ENCODE results near the gene C1orf167. TPM values are rescaled to one million over a fixed set of nuclear protein-coding genes. Genes with fewer than 3 reads are reported as not detected.

Gene C1orf167
- total and polyA plus RNA-seq, 3 donors from 2014 or later = 26.0 to 64.2 (median 34.5) TPM

DNA sequence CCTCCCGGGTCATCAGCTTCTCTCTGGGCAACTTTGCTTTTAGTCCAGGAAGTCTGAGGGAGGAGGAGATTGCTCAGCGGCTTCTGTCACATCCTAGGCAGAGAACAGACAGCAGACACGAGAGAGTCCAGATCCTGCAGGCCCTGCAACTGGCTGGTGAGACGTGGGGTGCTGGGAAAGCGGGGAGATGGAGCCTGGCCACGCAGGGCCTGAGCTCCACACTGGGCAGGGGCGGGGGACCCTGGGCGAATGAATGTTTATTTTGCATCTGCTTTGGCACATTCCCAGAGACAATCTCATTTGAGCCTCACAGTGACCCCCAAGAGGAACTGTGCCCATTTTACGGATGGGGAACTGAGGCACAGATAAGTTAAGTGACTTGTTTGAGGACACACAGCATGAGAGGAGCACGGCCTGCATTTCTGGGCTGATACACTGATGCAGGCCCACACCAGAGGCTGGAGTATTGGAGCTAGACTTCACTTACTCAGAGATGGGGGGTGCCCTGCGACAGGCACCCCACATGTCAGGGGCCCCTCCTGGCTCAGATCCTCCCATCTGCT lies 9.6 kb downstream of the C1orf167 start:
- intact Hi-C loops (cut with DNase I; ENCODE audit: low total_unique reads) = no loop called here
- Histone ChIP-seq H3K4me3 (no peak overlapping the region), H3K9me3 (no peaks in the 10 kb centered on the region), H3K27ac (no peak overlapping the region), H3K36me3 (ENCODE audit: low read depth, missing control alignments) (no peaks in the 10 kb centered on the region), H3K27me3 (no peaks in the 10 kb centered on the region), H3K4me1 (peaks cover 8% of the 10 kb centered on the region)
- DNase-seq = no peak
- TF ChIP-seq POLR2A (IDR thresholded peaks at IDR 0.05) = no peak
- no peak for TF ChIP-seq CTCF (IDR thresholded peaks at IDR 0.05)
- 76 to 83% methylated on average over 9 to 11 of the region's 11 CpGs for WGBS, 2 donors

GRCh38 chr1:11772458-11772857 lies 10.5 kb downstream of the C1orf167 start:
- intact Hi-C loops (cut with DNase I; ENCODE audit: low total_unique reads) = no loop called here
- 62 to 73% methylated on average over 5 of the region's 5 CpGs for WGBS, 2 donors

DNA sequence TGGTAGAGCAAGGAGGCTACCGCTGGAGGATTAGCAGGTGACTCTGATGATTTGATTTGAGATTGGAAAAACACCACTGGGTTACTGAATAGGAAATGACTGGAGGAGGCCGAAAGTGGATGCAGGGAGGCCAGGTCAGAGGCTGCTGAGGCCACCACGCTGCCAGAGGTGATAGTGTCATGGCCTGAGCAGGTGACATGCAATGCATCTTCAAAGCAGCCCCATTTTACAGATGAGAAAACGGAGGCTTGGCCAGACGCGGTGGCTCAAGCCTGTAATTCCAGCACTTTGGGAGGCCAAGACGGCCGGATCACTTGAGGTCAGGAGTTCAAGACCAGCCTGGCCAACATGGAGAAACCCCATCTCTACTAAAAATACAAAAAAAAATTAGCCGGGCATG lies 12.8 kb downstream of the C1orf167 start:
- intact Hi-C loops (cut with DNase I; ENCODE audit: low total_unique reads) = no loop called here
- Histone ChIP-seq H3K4me1 (no peaks in the 10 kb centered on the region), H3K4me3 (no peak overlapping the region), H3K36me3 (ENCODE audit: low read depth, missing control alignments) (no peaks in the 10 kb centered on the region), H3K27ac (no peak overlapping the region), H3K9me3 (no peaks in the 10 kb centered on the region), H3K27me3 (no peaks in the 10 kb centered on the region)
- WGBS, 2 donors = 96% methylated on average over 9 of the region's 9 CpGs
- TF ChIP-seq CTCF (IDR thresholded peaks at IDR 0.05) = no peak
- TF ChIP-seq POLR2A (IDR thresholded peaks at IDR 0.05) = no peak
- no peak for DNase-seq

More at GRCh38 chr1:11772458-11772857, 10.5 kb downstream of the C1orf167 start:
- H3K36me3 ChIP-seq (ENCODE audit: low read depth, missing control alignments) = no peaks in the 10 kb centered on the region
- TF ChIP-seq POLR2A (IDR thresholded peaks at IDR 0.05) (no peak), CTCF (IDR thresholded peaks at IDR 0.05) (no peak)
- no peaks in the 10 kb centered on the region for H3K9me3 ChIP-seq
- DNase-seq = no peak
- no peaks in the 10 kb centered on the region for H3K27me3 ChIP-seq
- H3K4me3 ChIP-seq = no peak overlapping the region
- peaks cover 8% of the 10 kb centered on the region for H3K4me1 ChIP-seq
- H3K27ac ChIP-seq = no peak overlapping the region

- TF ChIP-seq CTCF (IDR thresholded peaks at IDR 0.05) = no peak
- no peak for TF ChIP-seq POLR2A (IDR thresholded peaks at IDR 0.05)
- Histone ChIP-seq H3K27me3 (no peaks in the 10 kb centered on the region), H3K9me3 (no peaks in the 10 kb centered on the region), H3K36me3 (ENCODE audit: low read depth, missing control alignments) (no peaks in the 10 kb centered on the region), H3K4me3 (no peak overlapping the region), H3K4me1 (no peaks in the 10 kb centered on the region), H3K27ac (no peak overlapping the region)
- intact Hi-C loops (cut with DNase I; ENCODE audit: low total_unique reads) = no loop called here
- WGBS, 2 donors = 85 to 87% methylated on average over 5 to 6 of the region's 8 CpGs
- no peak for DNase-seq
Measured at GRCh38 chr1:11777658-11778322, 15.8 kb downstream of the C1orf167 start.

DNA sequence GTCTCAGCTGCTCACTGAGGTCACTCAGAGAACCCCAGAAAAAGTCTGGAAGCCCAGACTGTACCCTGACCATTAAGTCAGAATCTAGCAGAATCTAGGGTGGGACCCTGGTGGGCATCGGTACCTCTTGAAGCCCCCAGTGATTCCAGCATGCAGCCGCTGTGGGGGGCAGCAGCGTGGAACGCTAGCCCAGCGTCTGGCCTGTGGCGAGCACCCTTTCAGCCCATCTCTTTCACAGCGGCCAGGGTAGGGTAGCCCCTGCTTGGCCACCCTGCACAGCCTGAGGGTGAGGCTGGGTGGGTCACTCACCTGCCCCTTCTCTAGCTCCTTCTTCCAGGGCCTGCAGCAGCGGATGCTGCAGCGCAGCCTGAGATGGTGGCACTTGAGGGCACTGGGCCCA lies 16.3 kb downstream of the C1orf167 start:
- WGBS, 2 donors = 90 to 95% methylated on average over 2 to 9 of the region's 9 CpGs
- Histone ChIP-seq H3K9me3 (no peaks in the 10 kb centered on the region), H3K36me3 (ENCODE audit: low read depth, missing control alignments) (no peaks in the 10 kb centered on the region), H3K27me3 (no peaks in the 10 kb centered on the region), H3K27ac (no peak overlapping the region), H3K4me1 (no peaks in the 10 kb centered on the region), H3K4me3 (no peak overlapping the region)
- TF ChIP-seq POLR2A (IDR thresholded peaks at IDR 0.05) = no peak
- no peak for TF ChIP-seq CTCF (IDR thresholded peaks at IDR 0.05)
- no peak for DNase-seq
- intact Hi-C loops (cut with DNase I; ENCODE audit: low total_unique reads) = no loop called here

All from testis (tissue), 3 donors.